HEK293 (cell line): ENCODE results near the gene DDAH1.

Source experiments
- EGR2 ChIP-seq: fragments of 450-650 bp; formaldehyde crosslinking; IDR thresholded peaks from 2 replicates; pipeline ENCODE4 v1.5.1; 2016; ENCODE audit warnings: low read depth, missing biosample characterization, missing genetic modification characterization
- FEZF1 ChIP-seq: fragments of 450-650 bp; formaldehyde crosslinking; IDR thresholded peaks from 2 replicates; pipeline ENCODE4 v1.5.1; 2016; ENCODE audit warnings: missing biosample characterization, missing genetic modification characterization
- GLIS2 ChIP-seq: fragments of 450-650 bp; formaldehyde crosslinking; IDR thresholded peaks from 2 replicates; pipeline ENCODE4 v1.5.1; 2016; ENCODE audit warnings: missing biosample characterization, missing genetic modification characterization
- HOXC10 ChIP-seq: sonication (generic); formaldehyde crosslinking; IDR thresholded peaks from 2 replicates; pipeline ENCODE4 v1.8.1; 2023; ENCODE audit warnings: mild to moderate bottlenecking, missing genetic modification reagents
- KLF1 ChIP-seq: fragments of 450-650 bp; formaldehyde crosslinking; IDR thresholded peaks from 2 replicates; pipeline ENCODE4 v1.5.1; 2016; ENCODE audit warnings: missing biosample characterization, missing genetic modification characterization
- KLF8 ChIP-seq: fragments of 450-650 bp; formaldehyde crosslinking; IDR thresholded peaks from 2 replicates; pipeline ENCODE4 v1.5.1; 2016; ENCODE audit warnings: missing biosample characterization, missing genetic modification characterization
- MYNN ChIP-seq: fragments of 450-650 bp; formaldehyde crosslinking; IDR thresholded peaks from 2 replicates; pipeline ENCODE4 v1.5.1; 2016; ENCODE audit warnings: missing biosample characterization, missing genetic modification characterization, borderline replicate concordance
- OSR2 ChIP-seq: fragments of 450-650 bp; formaldehyde crosslinking; IDR thresholded peaks from 2 replicates; pipeline ENCODE4 v1.5.1; 2016; ENCODE audit warnings: missing biosample characterization, missing genetic modification characterization
- PRDM6 ChIP-seq: fragments of 450-650 bp; formaldehyde crosslinking; IDR thresholded peaks from 2 replicates; pipeline ENCODE4 v1.5.1; 2017; ENCODE audit warnings: missing biosample characterization, missing genetic modification characterization
- YY1 ChIP-seq: fragments of 450-650 bp; formaldehyde crosslinking; IDR thresholded peaks from 2 replicates; pipeline ENCODE4 v1.5.1; 2018; ENCODE audit warnings: missing biosample characterization, missing genetic modification characterization
- ZBTB10 ChIP-seq: fragments of 450-650 bp; formaldehyde crosslinking; IDR thresholded peaks from 2 replicates; pipeline ENCODE4 v1.5.1; 2016; ENCODE audit warnings: missing biosample characterization, missing genetic modification characterization
- ZBTB48 ChIP-seq: fragments of 450-650 bp; formaldehyde crosslinking; IDR thresholded peaks from 2 replicates; pipeline ENCODE4 v1.5.1; 2016; ENCODE audit warnings: missing biosample characterization, missing genetic modification characterization
- ZBTB7A ChIP-seq: fragments of 450-650 bp; formaldehyde crosslinking; IDR thresholded peaks from 2 replicates; pipeline ENCODE4 v1.5.1; 2016; ENCODE audit warnings: low read depth, missing biosample characterization, missing genetic modification characterization
- ZEB2 ChIP-seq: fragments of 450-650 bp; formaldehyde crosslinking; IDR thresholded peaks from 2 replicates; pipeline ENCODE4 v1.5.1; 2016; ENCODE audit warnings: missing biosample characterization, missing genetic modification characterization
- ZFP69B ChIP-seq: fragments of 450-650 bp; formaldehyde crosslinking; IDR thresholded peaks from 2 replicates; pipeline ENCODE4 v1.5.1; 2016; ENCODE audit warnings: missing biosample characterization, missing genetic modification characterization
- ZNF114 ChIP-seq: fragments of 450-650 bp; formaldehyde crosslinking; IDR thresholded peaks from 2 replicates; pipeline ENCODE4 v1.5.0; 2017; ENCODE audit warnings: missing biosample characterization, missing genetic modification characterization
- ZNF23 ChIP-seq: fragments of 450-650 bp; formaldehyde crosslinking; IDR thresholded peaks from 2 replicates; pipeline ENCODE4 v1.5.1; 2016; ENCODE audit warnings: missing biosample characterization, missing genetic modification characterization, borderline replicate concordance
- ZNF335 ChIP-seq: fragments of 450-650 bp; formaldehyde crosslinking; conservative IDR thresholded peaks from 2 replicates; pipeline ENCODE4 v1.5.1; 2016; ENCODE audit warnings: missing biosample characterization, missing genetic modification characterization
- ZNF391 ChIP-seq: fragments of 450-650 bp; formaldehyde crosslinking; IDR thresholded peaks from 2 replicates; pipeline ENCODE4 v1.5.1; 2016; ENCODE audit warnings: low read depth, missing biosample characterization, missing genetic modification characterization, borderline replicate concordance
- ZNF423 ChIP-seq: fragments of 450-650 bp; formaldehyde crosslinking; IDR thresholded peaks from 2 replicates; pipeline ENCODE4 v1.5.1; 2016; ENCODE audit warnings: missing biosample characterization, missing genetic modification characterization
- ZNF623 ChIP-seq: fragments of 450-650 bp; formaldehyde crosslinking; IDR thresholded peaks from 2 replicates; pipeline ENCODE4 v1.5.1; 2016; ENCODE audit warnings: missing biosample characterization, missing genetic modification characterization
- ZSCAN23 ChIP-seq: fragments of 450-650 bp; formaldehyde crosslinking; IDR thresholded peaks from 2 replicates; pipeline ENCODE4 v1.5.1; 2016; ENCODE audit warnings: missing biosample characterization, missing genetic modification characterization
- TF ChIP-seq, protein P1 (sequence below): fragments of 450-650 bp; formaldehyde crosslinking; IDR thresholded peaks from 2 replicates; pipeline ENCODE4 v1.5.1; 2016; ENCODE audit warnings: missing biosample characterization, missing genetic modification characterization

The DDAH1 gene

DNA sequence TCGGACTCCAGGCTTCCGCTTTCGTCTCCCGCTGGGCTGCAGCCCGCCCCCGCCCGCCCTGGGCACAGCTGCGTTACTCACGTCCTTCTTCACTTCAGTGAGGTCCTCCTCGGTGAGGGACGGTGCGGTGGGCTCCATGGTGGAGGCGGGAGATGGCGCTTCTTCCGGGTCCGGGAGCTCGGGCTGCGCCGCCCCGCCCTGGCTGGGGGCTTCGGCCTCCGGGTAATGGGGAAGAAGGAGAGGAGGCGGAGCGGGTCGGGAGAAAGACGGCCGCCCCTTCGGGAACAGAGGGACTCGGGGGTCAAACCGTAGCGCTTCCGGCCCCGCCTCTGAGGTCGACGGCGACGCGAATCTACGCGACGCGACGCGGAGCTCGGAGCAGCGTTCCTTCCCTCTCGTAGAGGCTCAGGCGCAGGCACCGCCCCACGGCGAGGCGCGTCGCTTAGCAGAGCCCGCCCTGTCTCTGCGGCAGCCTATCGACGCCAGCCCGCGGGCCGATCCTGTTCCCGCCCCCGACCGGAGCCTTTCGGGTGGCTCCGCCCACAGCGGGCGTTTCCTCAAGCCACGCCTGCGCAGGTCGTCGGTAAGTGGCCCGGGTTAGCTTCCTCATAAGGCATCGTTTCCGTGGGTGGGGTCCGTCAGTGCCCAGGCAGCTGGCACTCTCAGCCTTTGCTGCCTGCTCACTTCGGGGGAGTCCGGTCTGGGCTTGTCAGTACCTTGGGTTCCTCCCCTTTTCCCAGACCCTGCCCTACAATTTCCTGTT is 188.6 kb downstream of the DDAH1 start, which contains the start of gene BCL10 (continued):
- TF ChIP-seq PRDM6 (tag by site-specific recombination) (no peak), OSR2 (tag by site-specific recombination) (0 out of 2 replicates have a peak, but pooled peaks have one; percentile 36), EGR2 (tag by site-specific recombination) (peak; percentile 60), YY1 (tag by site-specific recombination) (peak; percentile 62; the same call in 1 of the 2 replicates), ZBTB48 (tag by site-specific recombination) (peak; percentile 59; the same call in 1 of the 2 replicates), KLF1 (peak; percentile 94), FEZF1 (tag by site-specific recombination) (peak; percentile 92), ZNF114 (tag by site-specific recombination) (no peak), ZNF423 (tag by site-specific recombination) (no peak), MYNN (tag by site-specific recombination) (no peak), ZSCAN23 (0 out of 2 replicates have a peak, but pooled peaks have one; percentile 40), ZEB2 (tag by site-specific recombination) (peak; percentile 88; the same call in 1 of the 2 replicates), ZBTB10 (tag by site-specific recombination) (peak; percentile 55; the same call in 1 of the 2 replicates), ZNF335 (tag by site-specific recombination) (peak; percentile 45; the same call in 1 of the 2 replicates), GLIS2 (tag by site-specific recombination) (peak; percentile 87), ZNF23 (no peak), KLF8 (tag by site-specific recombination) (peak; percentile 71; the same call in 1 of the 2 replicates), ZNF623 (no peak), ZFP69B (peak; percentile 76; the same call in 1 of the 2 replicates), ZBTB7A (0 out of 2 replicates have a peak, but pooled peaks have one; percentile 39), ZNF391 (tag by site-specific recombination) (peak; percentile 17; the same call in 1 of the 2 replicates), HOXC10 (CRISPR knock-in tag) (no peak)
- TF ChIP-seq, protein P1, sequence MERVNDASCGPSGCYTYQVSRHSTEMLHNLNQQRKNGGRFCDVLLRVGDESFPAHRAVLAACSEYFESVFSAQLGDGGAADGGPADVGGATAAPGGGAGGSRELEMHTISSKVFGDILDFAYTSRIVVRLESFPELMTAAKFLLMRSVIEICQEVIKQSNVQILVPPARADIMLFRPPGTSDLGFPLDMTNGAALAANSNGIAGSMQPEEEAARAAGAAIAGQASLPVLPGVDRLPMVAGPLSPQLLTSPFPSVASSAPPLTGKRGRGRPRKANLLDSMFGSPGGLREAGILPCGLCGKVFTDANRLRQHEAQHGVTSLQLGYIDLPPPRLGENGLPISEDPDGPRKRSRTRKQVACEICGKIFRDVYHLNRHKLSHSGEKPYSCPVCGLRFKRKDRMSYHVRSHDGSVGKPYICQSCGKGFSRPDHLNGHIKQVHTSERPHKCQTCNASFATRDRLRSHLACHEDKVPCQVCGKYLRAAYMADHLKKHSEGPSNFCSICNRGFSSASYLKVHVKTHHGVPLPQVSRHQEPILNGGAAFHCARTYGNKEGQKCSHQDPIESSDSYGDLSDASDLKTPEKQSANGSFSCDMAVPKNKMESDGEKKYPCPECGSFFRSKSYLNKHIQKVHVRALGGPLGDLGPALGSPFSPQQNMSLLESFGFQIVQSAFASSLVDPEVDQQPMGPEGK: peak; percentile 92
- TF ChIP-seq, all 188 proteins: peak for 64
